GM12878 (cell line): ENCODE data around the gene VSTM2L. TPM values are rescaled to one million over a fixed set of nuclear protein-coding genes. Genes with fewer than 3 reads are reported as not detected.

Experiments
- ATAC-seq: fragments of 200-7000 bp; cut with Tn5 transposase; 3 replicates; pipeline ENCODE4 v1.9.1; 2020; ENCODE audit warnings: mild to moderate bottlenecking, moderate library complexity
- BruUV-seq: library from RNA; stranded (reverse); fragments of 400-500 nt; replicated peaks from 2 replicates; lab custom pipeline; 2021; lab: Mats Ljungman, UMichigan
- CTCF ChIA-PET: fragments of 300-600 bp; sonication (Branson Sonifier 250); formaldehyde crosslinking; extraction: SDS; loops from one replicate; lab custom pipeline; 2021; ENCODE audit warnings: inconsistent platforms; lab: Yijun Ruan, JAX
- POLR2A ChIA-PET: fragments of 350-600 bp; formaldehyde crosslinking; extraction: SDS; loops from one replicate; lab custom pipeline; 2021; ENCODE audit warnings: inconsistent platforms; lab: Charles Lee
- RAD21 ChIA-PET: fragments of 300-600 bp; sonication (Branson Sonifier 250); formaldehyde crosslinking; loops from one replicate; lab custom pipeline; 2023; ENCODE audit warnings: antibody characterized with exemption; ENCODE audit not compliant: unreplicated experiment; lab: Charles Lee
- SMC1A ChIA-PET: fragments of 300-600 bp; sonication (Branson Sonifier 250); formaldehyde crosslinking; loops from one replicate; lab custom pipeline; 2023; ENCODE audit not compliant: unreplicated experiment, uncharacterized antibody; lab: Charles Lee
- DNase-seq: peaks from one replicate; pipeline ENCODE4 v3.0.0-alpha.2; 2011; ENCODE audit warnings: low read depth, low spot score
- FAIRE-seq: peaks from 3 replicates; lab custom pipeline; 2011; peaks lifted over from hg19 to GRCh38; lab: Jason Lieb, UNC
- H2AFZ ChIP-seq: 2 replicates; pipeline ENCODE4 v1.6.0; 2011; ENCODE audit warnings: low read depth, low read length, control low read depth; ENCODE audit not compliant: control insufficient read depth
- H3K27ac ChIP-seq: 2 replicates; pipeline ENCODE4 v1.5.1; 2011; ENCODE audit warnings: control low read depth; ENCODE audit not compliant: control insufficient read depth, insufficient read depth
- H3K27me3 ChIP-seq, 2 experiments: replicated peaks in 1 of 2; 2 replicates each; pipeline versions ENCODE4 v1.6.0 to v1.6.1; 2011; ENCODE audit warnings: low read length in 1 of 2; ENCODE audit not compliant: control insufficient read depth in 2 of 2, insufficient read depth in 2 of 2
- H3K36me3 ChIP-seq, 2 experiments: 2 replicates each; pipeline ENCODE4 v1.5.1; 2011; ENCODE audit warnings: low read length in 1 of 2; ENCODE audit not compliant: control insufficient read depth in 2 of 2, insufficient read depth in 2 of 2
- H3K4me1 ChIP-seq: 2 replicates; pipeline ENCODE4 v1.6.1; 2011; ENCODE audit warnings: mild to moderate bottlenecking, low read length, moderate library complexity, mixed read lengths; ENCODE audit not compliant: control insufficient read depth, insufficient read depth
- H3K4me2 ChIP-seq: 2 replicates; pipeline ENCODE4 v1.6.0; 2011; ENCODE audit warnings: control low read depth; ENCODE audit not compliant: control insufficient read depth, insufficient read depth
- H3K4me3 ChIP-seq: fragments of 200-600 bp; sonication (generic); 2 replicates; pipeline ENCODE4 v1.5.1; 2016
- H3K79me2 ChIP-seq: 2 replicates; pipeline ENCODE4 v1.6.0; 2011; ENCODE audit warnings: low read length; ENCODE audit not compliant: control insufficient read depth, insufficient read depth
- H3K9ac ChIP-seq: 2 replicates; pipeline ENCODE4 v1.8.0; 2011; ENCODE audit warnings: low read length, control low read depth, mixed read lengths; ENCODE audit not compliant: control insufficient read depth, insufficient read depth
- H3K9me3 ChIP-seq: replicated peaks from 3 replicates; pipeline ENCODE4 v1.5.1; 2011; ENCODE audit warnings: mild to moderate bottlenecking, low read length; ENCODE audit not compliant: control insufficient read depth, insufficient read depth
- H4K20me1 ChIP-seq: 2 replicates; pipeline ENCODE4 v1.6.0; 2011; ENCODE audit not compliant: control insufficient read depth, insufficient read depth
- GABPA ChIP-seq: IDR thresholded peaks from 2 replicates; pipeline ENCODE4 v1.6.1; 2014; ENCODE audit warnings: antibody characterized with exemption, low read depth, mild to moderate bottlenecking, inconsistent platforms
- HDGF ChIP-seq: fragments of 450-650 bp; IDR thresholded peaks from 2 replicates; pipeline ENCODE4 v1.6.1; 2016; ENCODE audit warnings: antibody characterized with exemption
- MEF2A ChIP-seq: IDR thresholded peaks from 2 replicates; pipeline ENCODE4 v1.6.1; 2011; ENCODE audit warnings: low read depth, mild to moderate bottlenecking, low read length, moderate library complexity; ENCODE audit not compliant: insufficient read depth
- RCOR1 ChIP-seq: conservative IDR thresholded peaks from 2 replicates; pipeline ENCODE4 v1.6.1; 2012; ENCODE audit warnings: low read depth, low read length, improper control_type of control experiment
- SMAD5 ChIP-seq: IDR thresholded peaks from 2 replicates; pipeline ENCODE4 v1.6.1; 2016; ENCODE audit warnings: antibody characterized with exemption, low read depth
- SREBF1 ChIP-seq: IDR thresholded peaks from 2 replicates; pipeline ENCODE4 v1.6.1; 2012; ENCODE audit warnings: mild to moderate bottlenecking, low read length
- STAT3 ChIP-seq: IDR thresholded peaks from 2 replicates; pipeline ENCODE4 v1.6.1; 2011; ENCODE audit warnings: low read depth, low read length, improper control_type of control experiment
- SUZ12 ChIP-seq: fragments of 200-600 bp; sonication (generic); IDR thresholded peaks from one replicate; pipeline ENCODE4 v1.6.1; 2018; ENCODE audit warnings: antibody characterized with exemption, mild to moderate bottlenecking; ENCODE audit not compliant: unreplicated experiment
- TCF3 ChIP-seq: IDR thresholded peaks from 2 replicates; pipeline ENCODE4 v1.6.1; 2012; ENCODE audit warnings: low read depth, mild to moderate bottlenecking, low read length, borderline replicate concordance; ENCODE audit not compliant: insufficient read depth
- YBX1 ChIP-seq: fragments of 450-650 bp; IDR thresholded peaks from 2 replicates; pipeline ENCODE4 v1.6.1; 2016; ENCODE audit warnings: antibody characterized with exemption
- WGBS: methylation state at CpG from one replicate; pipeline ENCODE4 v1.1.6; 2016; ENCODE audit warnings: low lambda C conversion rate; ENCODE audit not compliant: insufficient replicate concordance, insufficient coverage; ENCODE audit errors: missing lambda C conversion rate; 5-methylcytosine and 5-hydroxymethylcytosine counted together
- in situ Hi-C: fragments of 300-500 bp; cut with MboI; formaldehyde crosslinking; loops from 9 replicates; pipeline ENCODE4 v1.14.3; 2018; ENCODE audit warnings: mixed read lengths
- intact Hi-C: fragments of 100-400 bp; cut with micrococcal nuclease; formaldehyde crosslinking; loops from one replicate; pipeline ENCODE4 v1.14.2; 2022; ENCODE audit not compliant: unreplicated experiment
- polyA plus RNA-seq, 11 experiments: library from polyadenylated mRNA; depleted of rRNA in 4 of 11; unstranded in 6 of 11; stranded (reverse) in 5 of 11; fragments of >200 nt; fragmentation: Nextera tagmentation in 4 of 11; fragmentation: Illumina TruSeq in 1 of 11; extraction: Ambion mirVana in 4 of 11; extraction: Trizol in 1 of 11; gene quantifications; 1 replicate in 1 of 11; 2 replicates in 10 of 11; pipeline versions ENCODE4 v1.2.1 to v1.2.3, GENCODE V29; 2011 to 2016; ENCODE audit warnings: inconsistent platforms in 2 of 11, missing spikeins in 2 of 11, low read depth in 1 of 11
- total RNA-seq, 4 experiments: library from RNA; depleted of rRNA in 3 of 4; stranded (reverse); fragments of >200 nt in 3 of 4; fragmentation: Illumina TruSeq in 1 of 4; extraction: Trizol in 1 of 4; gene quantifications; 2 replicates each; pipeline versions ENCODE4 v1.2.1 to v1.2.3, GENCODE V29; 2013 to 2021
- TF ChIP-seq, protein P1 (sequence below): fragments of 450-650 bp; formaldehyde crosslinking; IDR thresholded peaks from 2 replicates; pipeline ENCODE4 v1.4.0; 2022; ENCODE audit warnings: mild to moderate bottlenecking, moderate library complexity
- TF ChIP-seq, protein P2 (sequence below): IDR thresholded peaks from 2 replicates; pipeline ENCODE4 v1.6.1; 2011; ENCODE audit warnings: borderline replicate concordance, low read depth, mild to moderate bottlenecking, moderate library complexity, mixed read lengths, low read length; ENCODE audit not compliant: insufficient read depth; ENCODE audit errors: extremely low read length
- TF ChIP-seq, protein P3 (sequence below): fragments of 450-650 bp; IDR thresholded peaks from 2 replicates; pipeline ENCODE4 v1.6.1; 2017; ENCODE audit warnings: borderline replicate concordance
- TF ChIP-seq, protein P4 (sequence below): IDR thresholded peaks from 2 replicates; pipeline ENCODE4 v1.6.1; 2012; ENCODE audit warnings: low read depth, low read length, improper control_type of control experiment
- TF ChIP-seq, protein P5 (sequence below): fragments of 450-650 bp; IDR thresholded peaks from 2 replicates; pipeline ENCODE4 v1.6.1; 2017; ENCODE audit warnings: mild to moderate bottlenecking

Gene VSTM2L
- total and polyA plus RNA-seq, 10 of the 15 experiments (the other 5 are each of a cell fraction or from before 2014, with no cell fraction given): 0.05 to 1.5 (median 0.63) TPM; not detected in 2

DNA sequence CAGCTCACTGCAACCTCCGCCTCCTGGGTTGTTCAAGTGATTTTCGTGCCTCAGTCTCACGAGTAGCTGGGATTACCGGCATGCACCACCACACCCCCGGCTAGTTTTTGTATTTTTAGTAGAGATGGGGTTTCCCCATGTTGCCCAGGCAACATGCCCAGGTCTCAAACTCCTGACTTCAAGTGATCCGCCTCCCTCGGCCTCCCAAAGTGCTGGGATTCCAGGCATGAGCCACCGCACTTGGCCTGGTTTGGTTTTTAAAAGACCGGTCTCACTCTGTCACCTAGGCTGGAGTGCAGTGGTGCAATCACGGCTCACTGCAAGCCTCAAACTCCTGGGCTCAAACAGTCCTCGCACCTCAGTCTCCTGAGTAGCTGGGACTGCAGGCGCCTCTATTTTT is 40.1 kb downstream of the VSTM2L start:
- Histone ChIP-seq H3K4me3 (no peak overlapping the region), H3K27me3 (no peaks in the 10 kb centered on the region; a peak in 1 of 4 replicates), H3K27ac (no peak overlapping the region), H3K4me1 (no peaks in the 10 kb centered on the region), H3K36me3 (no peaks in the 10 kb centered on the region), H2AFZ (no peak overlapping the region), H3K79me2 (no peaks in the 10 kb centered on the region), H3K4me2 (no peak overlapping the region), H3K9me3 (peaks cover under 1% of the 10 kb centered on the region; the same call in 1 of the 3 replicates), H4K20me1 (no peaks in the 10 kb centered on the region), H3K9ac (no peak overlapping the region)
- ATAC-seq (no peak), DNase-seq (no peak), FAIRE-seq (no peak)
- 44% methylated on average over 12 of the region's 12 CpGs for WGBS
- POLR2A ChIA-PET: no interaction called here
- SMC1A ChIA-PET: no interaction called here
- BruUV-seq: no TSS peak
- intact Hi-C loops: no loop called here
- TF ChIP-seq, protein P1, sequence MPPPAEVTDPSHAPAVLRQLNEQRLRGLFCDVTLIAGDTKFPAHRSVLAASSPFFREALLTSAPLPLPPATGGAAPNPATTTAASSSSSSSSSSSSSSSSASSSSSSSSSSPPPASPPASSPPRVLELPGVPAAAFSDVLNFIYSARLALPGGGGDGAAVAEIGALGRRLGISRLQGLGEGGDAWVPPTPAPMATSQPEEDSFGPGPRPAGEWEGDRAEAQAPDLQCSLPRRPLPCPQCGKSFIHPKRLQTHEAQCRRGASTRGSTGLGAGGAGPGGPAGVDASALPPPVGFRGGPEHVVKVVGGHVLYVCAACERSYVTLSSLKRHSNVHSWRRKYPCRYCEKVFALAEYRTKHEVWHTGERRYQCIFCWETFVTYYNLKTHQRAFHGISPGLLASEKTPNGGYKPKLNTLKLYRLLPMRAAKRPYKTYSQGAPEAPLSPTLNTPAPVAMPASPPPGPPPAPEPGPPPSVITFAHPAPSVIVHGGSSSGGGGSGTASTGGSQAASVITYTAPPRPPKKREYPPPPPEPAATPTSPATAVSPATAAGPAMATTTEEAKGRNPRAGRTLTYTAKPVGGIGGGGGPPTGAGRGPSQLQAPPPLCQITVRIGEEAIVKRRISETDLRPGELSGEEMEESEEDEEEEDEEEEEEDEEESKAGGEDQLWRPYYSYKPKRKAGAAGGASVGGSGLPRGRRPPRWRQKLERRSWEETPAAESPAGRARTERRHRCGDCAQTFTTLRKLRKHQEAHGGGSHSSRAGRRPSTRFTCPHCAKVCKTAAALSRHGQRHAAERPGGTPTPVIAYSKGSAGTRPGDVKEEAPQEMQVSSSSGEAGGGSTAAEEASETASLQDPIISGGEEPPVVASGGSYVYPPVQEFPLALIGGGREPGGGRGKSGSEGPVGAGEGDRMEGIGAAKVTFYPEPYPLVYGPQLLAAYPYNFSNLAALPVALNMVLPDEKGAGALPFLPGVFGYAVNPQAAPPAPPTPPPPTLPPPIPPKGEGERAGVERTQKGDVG (CRISPR knock-in tag): no peak
- TF ChIP-seq GABPA (no peak), SUZ12 (no peak), MEF2A (no peak), SREBF1 (no peak), SMAD5 (no peak), TCF3 (no peak), HDGF (no peak), STAT3 (no peak), RCOR1 (no peak), YBX1 (no peak)
- TF ChIP-seq, protein P2, sequence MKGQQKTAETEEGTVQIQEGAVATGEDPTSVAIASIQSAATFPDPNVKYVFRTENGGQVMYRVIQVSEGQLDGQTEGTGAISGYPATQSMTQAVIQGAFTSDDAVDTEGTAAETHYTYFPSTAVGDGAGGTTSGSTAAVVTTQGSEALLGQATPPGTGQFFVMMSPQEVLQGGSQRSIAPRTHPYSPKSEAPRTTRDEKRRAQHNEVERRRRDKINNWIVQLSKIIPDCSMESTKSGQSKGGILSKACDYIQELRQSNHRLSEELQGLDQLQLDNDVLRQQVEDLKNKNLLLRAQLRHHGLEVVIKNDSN: no peak
- TF ChIP-seq, protein P3, sequence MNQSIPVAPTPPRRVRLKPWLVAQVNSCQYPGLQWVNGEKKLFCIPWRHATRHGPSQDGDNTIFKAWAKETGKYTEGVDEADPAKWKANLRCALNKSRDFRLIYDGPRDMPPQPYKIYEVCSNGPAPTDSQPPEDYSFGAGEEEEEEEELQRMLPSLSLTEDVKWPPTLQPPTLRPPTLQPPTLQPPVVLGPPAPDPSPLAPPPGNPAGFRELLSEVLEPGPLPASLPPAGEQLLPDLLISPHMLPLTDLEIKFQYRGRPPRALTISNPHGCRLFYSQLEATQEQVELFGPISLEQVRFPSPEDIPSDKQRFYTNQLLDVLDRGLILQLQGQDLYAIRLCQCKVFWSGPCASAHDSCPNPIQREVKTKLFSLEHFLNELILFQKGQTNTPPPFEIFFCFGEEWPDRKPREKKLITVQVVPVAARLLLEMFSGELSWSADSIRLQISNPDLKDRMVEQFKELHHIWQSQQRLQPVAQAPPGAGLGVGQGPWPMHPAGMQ: no peak
- TF ChIP-seq, protein P4, sequence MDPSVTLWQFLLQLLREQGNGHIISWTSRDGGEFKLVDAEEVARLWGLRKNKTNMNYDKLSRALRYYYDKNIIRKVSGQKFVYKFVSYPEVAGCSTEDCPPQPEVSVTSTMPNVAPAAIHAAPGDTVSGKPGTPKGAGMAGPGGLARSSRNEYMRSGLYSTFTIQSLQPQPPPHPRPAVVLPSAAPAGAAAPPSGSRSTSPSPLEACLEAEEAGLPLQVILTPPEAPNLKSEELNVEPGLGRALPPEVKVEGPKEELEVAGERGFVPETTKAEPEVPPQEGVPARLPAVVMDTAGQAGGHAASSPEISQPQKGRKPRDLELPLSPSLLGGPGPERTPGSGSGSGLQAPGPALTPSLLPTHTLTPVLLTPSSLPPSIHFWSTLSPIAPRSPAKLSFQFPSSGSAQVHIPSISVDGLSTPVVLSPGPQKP: no peak
- TF ChIP-seq, protein P5, sequence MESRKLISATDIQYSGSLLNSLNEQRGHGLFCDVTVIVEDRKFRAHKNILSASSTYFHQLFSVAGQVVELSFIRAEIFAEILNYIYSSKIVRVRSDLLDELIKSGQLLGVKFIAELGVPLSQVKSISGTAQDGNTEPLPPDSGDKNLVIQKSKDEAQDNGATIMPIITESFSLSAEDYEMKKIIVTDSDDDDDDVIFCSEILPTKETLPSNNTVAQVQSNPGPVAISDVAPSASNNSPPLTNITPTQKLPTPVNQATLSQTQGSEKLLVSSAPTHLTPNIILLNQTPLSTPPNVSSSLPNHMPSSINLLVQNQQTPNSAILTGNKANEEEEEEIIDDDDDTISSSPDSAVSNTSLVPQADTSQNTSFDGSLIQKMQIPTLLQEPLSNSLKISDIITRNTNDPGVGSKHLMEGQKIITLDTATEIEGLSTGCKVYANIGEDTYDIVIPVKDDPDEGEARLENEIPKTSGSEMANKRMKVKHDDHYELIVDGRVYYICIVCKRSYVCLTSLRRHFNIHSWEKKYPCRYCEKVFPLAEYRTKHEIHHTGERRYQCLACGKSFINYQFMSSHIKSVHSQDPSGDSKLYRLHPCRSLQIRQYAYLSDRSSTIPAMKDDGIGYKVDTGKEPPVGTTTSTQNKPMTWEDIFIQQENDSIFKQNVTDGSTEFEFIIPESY: no peak
- in situ Hi-C loops: no loop called here
- CTCF ChIA-PET: no interaction called here
- RAD21 ChIA-PET: no interaction called here
